Subcutaneous adipose tissue (tissue), 4 donors: ENCODE results near the gene DLST. TPM values are rescaled to one million over a fixed set of nuclear protein-coding genes. Genes with fewer than 3 reads are reported as not detected.

Source experiments
- CTCF ChIP-seq: fragments of 450-650 bp; IDR thresholded peaks from one replicate; pipeline ENCODE4 v1.5.1; 2016; ENCODE audit warnings: low read depth, mild to moderate bottlenecking, control low read depth, antibody characterized with exemption, moderate library complexity
- total RNA-seq, 4 donors: library from RNA; depleted of rRNA; stranded (reverse); fragments of >200 nt; gene quantifications; one replicate each; pipeline ENCODE4 v1.1.0, GENCODE V29; 2016

DLST gene
- total RNA-seq, 4 donors from 2014 or later: 91.8 to 152 (median 109) TPM

- TF ChIP-seq CTCF: no peak
Measured at GRCh38 chr14:74888164-74889158, 6.7 kb downstream of the DLST start.

GRCh38 chr14:74890262-74890661 is 8.5 kb downstream of the DLST start:
- no peak for TF ChIP-seq CTCF

- TF ChIP-seq CTCF: no peak
Measured at GRCh38 chr14:74891870-74892269, 10.2 kb downstream of the DLST start.

- no peak for TF ChIP-seq CTCF
Measured at GRCh38 chr14:74892745-74893144, 11.0 kb downstream of the DLST start.

GRCh38 chr14:74893614-74894091 is 11.9 kb downstream of the DLST start:
- TF ChIP-seq CTCF: no peak

GRCh38 chr14:74896400-74896799 is 14.7 kb downstream of the DLST start:
- TF ChIP-seq CTCF: no peak

GRCh38 chr14:74897642-74898041 is 15.9 kb downstream of the DLST start:
- no peak for TF ChIP-seq CTCF
